OCI-LY3 (cell line): ENCODE data around the gene SHLD1.

Experiments
- CTCF ChIP-seq: fragments of 200-600, 300-600 bp; sonication (generic); IDR thresholded peaks from 2 replicates; pipeline ENCODE4 v1.5.1; 2014; ENCODE audit warnings: antibody characterized with exemption, low read length, low read depth
- EZH2phosphoT487 ChIP-seq: fragments of 200-600 bp; shearing (Covaris generic); IDR thresholded peaks from 2 replicates; pipeline ENCODE4 v1.6.1; 2018; ENCODE audit warnings: antibody characterized with exemption, mixed run types, low read depth

- no peak for TF ChIP-seq CTCF
- no peak for TF ChIP-seq EZH2phosphoT487
Observed at GRCh38 chr20:5884465-5885335, 134.5 kb downstream of the SHLD1 start.
